ENCODE results near the gene HERPUD1.

DNA sequence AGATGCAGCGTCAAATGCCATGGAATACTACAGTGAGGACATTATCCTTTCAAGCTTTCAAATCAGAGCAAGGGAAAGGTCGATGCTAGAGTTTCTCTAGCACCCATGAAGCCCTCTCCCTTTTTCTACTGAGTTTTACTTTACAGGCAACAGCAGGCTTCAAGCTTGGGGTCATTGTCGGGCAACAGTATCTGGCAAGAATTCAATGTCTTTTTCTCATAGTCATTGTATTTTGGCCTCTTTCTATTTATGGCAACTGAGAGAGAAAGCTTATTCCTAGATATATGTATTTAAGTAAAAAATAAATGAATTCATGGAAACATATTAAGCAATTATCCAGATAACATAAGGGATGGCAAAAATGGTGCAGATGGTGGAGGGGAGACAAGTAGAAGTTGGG, 29.4 kb downstream of the HERPUD1 start:
- TF ChIP-seq, protein P1, sequence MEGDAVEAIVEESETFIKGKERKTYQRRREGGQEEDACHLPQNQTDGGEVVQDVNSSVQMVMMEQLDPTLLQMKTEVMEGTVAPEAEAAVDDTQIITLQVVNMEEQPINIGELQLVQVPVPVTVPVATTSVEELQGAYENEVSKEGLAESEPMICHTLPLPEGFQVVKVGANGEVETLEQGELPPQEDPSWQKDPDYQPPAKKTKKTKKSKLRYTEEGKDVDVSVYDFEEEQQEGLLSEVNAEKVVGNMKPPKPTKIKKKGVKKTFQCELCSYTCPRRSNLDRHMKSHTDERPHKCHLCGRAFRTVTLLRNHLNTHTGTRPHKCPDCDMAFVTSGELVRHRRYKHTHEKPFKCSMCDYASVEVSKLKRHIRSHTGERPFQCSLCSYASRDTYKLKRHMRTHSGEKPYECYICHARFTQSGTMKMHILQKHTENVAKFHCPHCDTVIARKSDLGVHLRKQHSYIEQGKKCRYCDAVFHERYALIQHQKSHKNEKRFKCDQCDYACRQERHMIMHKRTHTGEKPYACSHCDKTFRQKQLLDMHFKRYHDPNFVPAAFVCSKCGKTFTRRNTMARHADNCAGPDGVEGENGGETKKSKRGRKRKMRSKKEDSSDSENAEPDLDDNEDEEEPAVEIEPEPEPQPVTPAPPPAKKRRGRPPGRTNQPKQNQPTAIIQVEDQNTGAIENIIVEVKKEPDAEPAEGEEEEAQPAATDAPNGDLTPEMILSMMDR (IDR thresholded peaks at IDR 0.05; ENCODE audit: low read length) = no peak
- TF ChIP-seq EZH2 (optimal IDR thresholded peaks at IDR 0.05; ENCODE audit: low read depth, low read length) (no peak), EZH2phosphoT487 (IDR thresholded peaks at IDR 0.05; ENCODE audit: low read length) (no peak)

Measured in MM.1S (cell line).